Activated T-cell treated with anti-CD3 and anti-CD28 coated beads for 4 hours (primary cell): ENCODE data around the gene CCDC86.

Source experiments
- DNase-seq: peaks from one replicate; pipeline ENCODE4 v3.0.0-alpha.2; 2020

The CCDC86 gene

GRCh38 chr11:60899046-60899936, 57.4 kb downstream of the CCDC86 start:
- DNase-seq = no peak

GRCh38 chr11:60899977-60900376, 58.1 kb downstream of the CCDC86 start:
- no peak for DNase-seq
